Stomach (tissue), 4 donors: Measurements from ENCODE around the gene LRFN4.

Source experiments
- CTCF ChIP-seq, 7 experiments: fragments of 450-650 bp in 4 of 7; fragments of 200-600 bp in 3 of 7; sonication (generic) in 3 of 7; IDR thresholded peaks; one replicate each; pipeline ENCODE4 v1.5.1; 2016 to 2019; ENCODE audit warnings: antibody characterized with exemption in 7 of 7, control low read depth in 2 of 7, mild to moderate bottlenecking in 1 of 7
- EP300 ChIP-seq: sonication (generic); formaldehyde crosslinking; IDR thresholded peaks from one replicate; pipeline ENCODE4 v1.6.1; 2017; ENCODE audit warnings: antibody characterized with exemption
- POLR2A ChIP-seq, 4 donors: fragments of 450-650 bp; IDR thresholded peaks; one replicate each; pipeline ENCODE4 v1.6.1; 2016; ENCODE audit warnings: antibody characterized with exemption in 4 of 4, control low read depth in 2 of 4, mild to moderate bottlenecking in 1 of 4, moderate library complexity in 1 of 4

- TF ChIP-seq CTCF (IDR thresholded peaks at IDR 0.05) (no peak), POLR2A (IDR thresholded peaks at IDR 0.05) (no peak), EP300 (no peak)
Measured at GRCh38 chr11:66843776-66844495, 12.9 kb upstream of the LRFN4 start.
